Large intestine (tissue), 3 donors: Measurements from ENCODE around the gene CMTM1. TPM values are rescaled to one million over a fixed set of nuclear protein-coding genes. Genes with fewer than 3 reads are reported as not detected.
A peak's percentile ranks its signal among the peaks of the same experiment; 100 is the strongest.
"Not testable (repeated sequence)": the region's sequence is repeated elsewhere in the genome, so short reads cannot be mapped to it uniquely, and the experiment has no call there.

Experiments used
- DNase-seq, 2 donors: peaks; one replicate each; pipeline versions ENCODE4 v3.0.0 to v3.0.0-alpha.2; 2013
- H3K27ac ChIP-seq: one replicate; pipeline ENCODE4 v1.5.1; 2013; ENCODE audit warnings: low read length
- H3K27me3 ChIP-seq: 2 replicates; pipeline ENCODE4 v1.6.1; 2013; ENCODE audit warnings: low read length; ENCODE audit not compliant: control insufficient read depth, insufficient read depth
- H3K36me3 ChIP-seq: 2 replicates; pipeline ENCODE4 v1.6.1; 2013; ENCODE audit warnings: low read length; ENCODE audit not compliant: control insufficient read depth, insufficient read depth
- H3K4me1 ChIP-seq: one replicate; pipeline ENCODE4 v1.6.1; 2013; ENCODE audit warnings: low read length; ENCODE audit not compliant: control insufficient read depth, insufficient read depth
- H3K4me3 ChIP-seq: one replicate; pipeline ENCODE4 v1.5.1; 2013; ENCODE audit warnings: low read length
- H3K9me3 ChIP-seq: one replicate; pipeline ENCODE4 v1.6.1; 2013; ENCODE audit warnings: mild to moderate bottlenecking, low read depth, low read length, moderate library complexity; ENCODE audit not compliant: control insufficient read depth
- WGBS: methylation state at CpG from one replicate; pipeline ENCODE4 v1.1.5; 2013; ENCODE audit warnings: low lambda C conversion rate; ENCODE audit not compliant: insufficient coverage; 5-methylcytosine and 5-hydroxymethylcytosine counted together
- polyA plus RNA-seq: library from polyadenylated mRNA; unstranded; fragments of 120-200 nt; gene quantifications from one replicate; pipeline ENCODE4 v1.2.1, GENCODE V29; 2013

Gene CMTM1
- polyA plus RNA-seq, 1 donor: 3.4 TPM

GRCh38 chr16:66616592-66616991 is 50.4 kb downstream of the CMTM1 start:
- no peaks in the 10 kb centered on the region for H3K9me3 ChIP-seq
- WGBS: no CpG with 5 or more reads among the region's 9 CpGs

GRCh38 chr16:66617010-66617434 is 50.8 kb downstream of the CMTM1 start:
- DNase-seq: no peak
- Histone ChIP-seq H3K4me1 (no peaks in the 10 kb centered on the region), H3K36me3 (peaks cover 61% of the 10 kb centered on the region), H3K4me3 (no peak overlapping the region), H3K27me3 (no peaks in the 10 kb centered on the region), H3K27ac (no peak overlapping the region), H3K9me3 (no peaks in the 10 kb centered on the region)
- 100% methylated on average over 2 of the region's 2 CpGs for WGBS

More at GRCh38 chr16:66616592-66616991, 50.4 kb downstream of the CMTM1 start:
- no peak overlapping the region for H3K4me3 ChIP-seq
- H3K36me3 ChIP-seq: peaks cover 61% of the 10 kb centered on the region
- H3K4me1 ChIP-seq: no peaks in the 10 kb centered on the region
- no peak for DNase-seq
- H3K27me3 ChIP-seq: no peaks in the 10 kb centered on the region
- H3K27ac ChIP-seq: no peak overlapping the region

- peaks cover 62% of the 10 kb centered on the region for H3K36me3 ChIP-seq
- no CpG with 5 or more reads among the region's 7 CpGs for WGBS
- H3K4me1 ChIP-seq: no peaks in the 10 kb centered on the region
- H3K27me3 ChIP-seq: no peaks in the 10 kb centered on the region
- H3K27ac ChIP-seq: no peak overlapping the region
- no peak overlapping the region for H3K4me3 ChIP-seq
- no peaks in the 10 kb centered on the region for H3K9me3 ChIP-seq
- DNase-seq: peak in 1 of 2 donors; percentile 30
These were observed 51.5 kb downstream of the CMTM1 start for GRCh38 chr16:66617728-66618127.

GRCh38 chr16:66618588-66619375 is 52.5 kb downstream of the CMTM1 start:
- Histone ChIP-seq H3K9me3 (no peaks in the 10 kb centered on the region), H3K36me3 (peaks cover 59% of the 10 kb centered on the region), H3K27ac (no peak overlapping the region), H3K4me3 (no peak overlapping the region), H3K4me1 (no peaks in the 10 kb centered on the region), H3K27me3 (no peaks in the 10 kb centered on the region)
- DNase-seq: no peak
- no CpG with 5 or more reads among the region's 10 CpGs for WGBS

GRCh38 chr16:66619534-66620428 is 53.5 kb downstream of the CMTM1 start:
- no peak for DNase-seq
- WGBS: 92% methylated on average over 2 of the region's 12 CpGs
- H3K4me1 ChIP-seq: no peaks in the 10 kb centered on the region
- H3K4me3 ChIP-seq: no peak overlapping the region
- no peaks in the 10 kb centered on the region for H3K27me3 ChIP-seq
- no peaks in the 10 kb centered on the region for H3K9me3 ChIP-seq
- no peak overlapping the region for H3K27ac ChIP-seq
- peaks cover 52% of the 10 kb centered on the region for H3K36me3 ChIP-seq

GRCh38 chr16:66620429-66620795 is 54.2 kb downstream of the CMTM1 start:
- H3K9me3 ChIP-seq: no peaks in the 10 kb centered on the region
- H3K27ac ChIP-seq: no peak overlapping the region
- H3K4me3 ChIP-seq: no peak overlapping the region
- no peaks in the 10 kb centered on the region for H3K27me3 ChIP-seq
- H3K4me1 ChIP-seq: no peaks in the 10 kb centered on the region
- DNase-seq: no peak
- H3K36me3 ChIP-seq: peaks cover 52% of the 10 kb centered on the region
- WGBS: 50% methylated on average over 1 of the region's 8 CpGs

- no peaks in the 10 kb centered on the region for H3K27me3 ChIP-seq
- peaks cover 41% of the 10 kb centered on the region for H3K36me3 ChIP-seq
- H3K9me3 ChIP-seq: no peaks in the 10 kb centered on the region
- no peak overlapping the region for H3K27ac ChIP-seq
- H3K4me1 ChIP-seq: no peaks in the 10 kb centered on the region
- H3K4me3 ChIP-seq: no peak overlapping the region
- no peak for DNase-seq
- WGBS: no CpG with 5 or more reads among the region's 14 CpGs
These were observed 55.7 kb downstream of the CMTM1 start for GRCh38 chr16:66621973-66622372.

GRCh38 chr16:66622863-66623262 is 56.6 kb downstream of the CMTM1 start:
- DNase-seq: peak in 1 of 2 donors; percentile 28
- Histone ChIP-seq H3K9me3 (no peaks in the 10 kb centered on the region), H3K4me1 (no peaks in the 10 kb centered on the region), H3K27me3 (no peaks in the 10 kb centered on the region), H3K27ac (no peak overlapping the region), H3K36me3 (peaks cover 40% of the 10 kb centered on the region), H3K4me3 (no peak overlapping the region)
- WGBS: no CpG with 5 or more reads among the region's 3 CpGs

- no CpG with 5 or more reads among the region's 3 CpGs for WGBS
- Histone ChIP-seq H3K4me1 (no peaks in the 10 kb centered on the region), H3K9me3 (no peaks in the 10 kb centered on the region), H3K27ac (no peak overlapping the region), H3K27me3 (no peaks in the 10 kb centered on the region), H3K4me3 (no peak overlapping the region), H3K36me3 (peaks cover 36% of the 10 kb centered on the region)
- DNase-seq: no peak
These were observed 57.5 kb downstream of the CMTM1 start for GRCh38 chr16:66623755-66624154.

GRCh38 chr16:66627611-66628378 is 61.6 kb downstream of the CMTM1 start:
- H3K4me1 ChIP-seq, H3K27ac ChIP-seq, H3K4me3 ChIP-seq, H3K27me3 ChIP-seq, H3K9me3 ChIP-seq, DNase-seq: not testable (repeated sequence)
- WGBS: 60% methylated on average over 1 of the region's 17 CpGs
- H3K36me3 ChIP-seq: peaks cover 13% of the 10 kb centered on the region
